ENCODE measurements around the gene HS6ST3.

- TF ChIP-seq, protein P1, sequence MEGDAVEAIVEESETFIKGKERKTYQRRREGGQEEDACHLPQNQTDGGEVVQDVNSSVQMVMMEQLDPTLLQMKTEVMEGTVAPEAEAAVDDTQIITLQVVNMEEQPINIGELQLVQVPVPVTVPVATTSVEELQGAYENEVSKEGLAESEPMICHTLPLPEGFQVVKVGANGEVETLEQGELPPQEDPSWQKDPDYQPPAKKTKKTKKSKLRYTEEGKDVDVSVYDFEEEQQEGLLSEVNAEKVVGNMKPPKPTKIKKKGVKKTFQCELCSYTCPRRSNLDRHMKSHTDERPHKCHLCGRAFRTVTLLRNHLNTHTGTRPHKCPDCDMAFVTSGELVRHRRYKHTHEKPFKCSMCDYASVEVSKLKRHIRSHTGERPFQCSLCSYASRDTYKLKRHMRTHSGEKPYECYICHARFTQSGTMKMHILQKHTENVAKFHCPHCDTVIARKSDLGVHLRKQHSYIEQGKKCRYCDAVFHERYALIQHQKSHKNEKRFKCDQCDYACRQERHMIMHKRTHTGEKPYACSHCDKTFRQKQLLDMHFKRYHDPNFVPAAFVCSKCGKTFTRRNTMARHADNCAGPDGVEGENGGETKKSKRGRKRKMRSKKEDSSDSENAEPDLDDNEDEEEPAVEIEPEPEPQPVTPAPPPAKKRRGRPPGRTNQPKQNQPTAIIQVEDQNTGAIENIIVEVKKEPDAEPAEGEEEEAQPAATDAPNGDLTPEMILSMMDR (IDR thresholded peaks at IDR 0.05), result no peak
- no peak for TF ChIP-seq POLR2A (IDR thresholded peaks at IDR 0.05)
These were observed 714.3 kb downstream of the HS6ST3 start for GRCh38 chr13:96804174-96804573.
